ENCODE data around the gene PCDHB13.
"Not testable (repeated sequence)": the region's sequence is repeated elsewhere in the genome, so short reads cannot be mapped to it uniquely, and the experiment has no call there.

The PCDHB13 gene

GRCh38 chr5:141213656-141214339, at the start of gene PCDHB13:
Gene PCDHB13 (plus strand): TSS chr5:141213919. CDS start chr5:141214124, 205 bp downstream.
- peak; percentile 64 for DNase-seq

- DNase-seq: peak; percentile 48
Measured at GRCh38 chr5:141172381-141173204, 41.1 kb upstream of the PCDHB13 start, which contains the start of gene PCDHB7. Gene PCDHB7 (plus strand): TSS chr5:141172644. CDS start chr5:141172836, 192 bp downstream.

GRCh38 chr5:141174291-141175104, 39.2 kb upstream of the PCDHB13 start:
- DNase-seq: not testable (repeated sequence)

GRCh38 chr5:141175933-141176332, 37.8 kb upstream of the PCDHB13 start:
- no peak for DNase-seq

GRCh38 chr5:141177577-141178191, 36.0 kb upstream of the PCDHB13 start, which contains the start of gene PCDHB8:
Gene PCDHB8 (plus strand): TSS chr5:141177790. CDS start chr5:141178035, 245 bp downstream.
- DNase-seq: not testable (repeated sequence)

- DNase-seq: not testable (repeated sequence)
Measured at GRCh38 chr5:141179371-141179770, 34.3 kb upstream of the PCDHB13 start.

- not testable (repeated sequence) for DNase-seq
Measured at GRCh38 chr5:141179876-141180275, 33.8 kb upstream of the PCDHB13 start.

GRCh38 chr5:141180313-141180712, 33.4 kb upstream of the PCDHB13 start:
- DNase-seq: no peak

GRCh38 chr5:141182248-141182647, 31.5 kb upstream of the PCDHB13 start, which contains the start of gene PCDHB16:
Gene PCDHB16 (plus strand): TSS chr5:141182387. CDS start chr5:141182560, 173 bp downstream.
- DNase-seq: peak; percentile 38

GRCh38 chr5:141184117-141184855, 29.4 kb upstream of the PCDHB13 start:
- DNase-seq: not testable (repeated sequence)

GRCh38 chr5:141186897-141187512, 26.7 kb upstream of the PCDHB13 start, which contains the start of gene PCDHB9:
Gene PCDHB9 (plus strand): TSS chr5:141187161. CDS start chr5:141187319, 158 bp downstream.
- peak; percentile 52 for DNase-seq

GRCh38 chr5:141188682-141189081, 25.0 kb upstream of the PCDHB13 start:
- not testable (repeated sequence) for DNase-seq

- not testable (repeated sequence) for DNase-seq
Measured at GRCh38 chr5:141189131-141189530, 24.6 kb upstream of the PCDHB13 start.

GRCh38 chr5:141192110-141192725, 21.5 kb upstream of the PCDHB13 start, which contains the start of gene PCDHB10:
Gene PCDHB10 (plus strand): TSS chr5:141192353. CDS start chr5:141192553, 200 bp downstream.
- DNase-seq: peak; percentile 38

- DNase-seq: not testable (repeated sequence)
Measured at GRCh38 chr5:141194332-141194731, 19.4 kb upstream of the PCDHB13 start.

GRCh38 chr5:141196363-141196762, 17.4 kb upstream of the PCDHB13 start:
- no peak for DNase-seq

- peak; percentile 3 for DNase-seq
Measured at GRCh38 chr5:141199359-141200235, 14.1 kb upstream of the PCDHB13 start, which contains the start of gene PCDHB11. Gene PCDHB11 (plus strand): TSS chr5:141199627. CDS start chr5:141199775, 148 bp downstream.

- not testable (repeated sequence) for DNase-seq
Measured at GRCh38 chr5:141201126-141201525, 12.6 kb upstream of the PCDHB13 start.

- DNase-seq: not testable (repeated sequence)
Measured at GRCh38 chr5:141201646-141202045, 12.1 kb upstream of the PCDHB13 start.

Measured in EL (cell line).